ENCODE measurements around the gene SCIN. TPM values are rescaled to one million over a fixed set of nuclear protein-coding genes. Genes with fewer than 3 reads are reported as not detected.

Gene SCIN
- polyA plus RNA-seq, 1 donor (not counting 4 experiments of a cell fraction or from before 2014, with no cell fraction given) = not detected

DNA sequence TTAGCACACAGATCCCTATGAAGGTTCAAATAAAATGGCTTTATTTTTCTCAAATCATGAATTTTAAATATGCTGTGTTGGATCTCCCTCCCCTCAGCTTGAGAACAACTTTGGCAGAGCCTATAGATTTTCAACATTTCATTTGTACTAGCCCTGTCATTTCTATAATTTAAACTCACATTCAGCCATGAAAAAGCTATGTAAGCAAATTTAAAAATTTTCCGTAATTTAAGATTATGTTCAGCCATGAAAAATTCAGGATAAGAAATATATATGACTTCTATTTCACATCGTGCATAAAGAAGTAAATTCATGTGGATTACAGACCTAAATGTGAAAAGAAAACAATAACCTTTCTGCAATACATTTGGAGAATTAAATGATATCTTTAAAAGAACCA is 36.5 kb upstream of the SCIN start:
- DNase-seq (ENCODE audit: low read depth, low spot score) = no peak
- no peaks in the 10 kb centered on the region for H3K27me3 ChIP-seq (ENCODE audit: control insufficient read depth, extremely low read depth, insufficient read depth, low read length)
- H3K36me3 ChIP-seq (ENCODE audit: control insufficient read depth in 2 of 2, extremely low read depth in 1 of 2, insufficient read depth in 2 of 2, low read length in 2 of 2) = no peaks in the 10 kb centered on the region
- FAIRE-seq = no peak
- TF ChIP-seq, protein P1, sequence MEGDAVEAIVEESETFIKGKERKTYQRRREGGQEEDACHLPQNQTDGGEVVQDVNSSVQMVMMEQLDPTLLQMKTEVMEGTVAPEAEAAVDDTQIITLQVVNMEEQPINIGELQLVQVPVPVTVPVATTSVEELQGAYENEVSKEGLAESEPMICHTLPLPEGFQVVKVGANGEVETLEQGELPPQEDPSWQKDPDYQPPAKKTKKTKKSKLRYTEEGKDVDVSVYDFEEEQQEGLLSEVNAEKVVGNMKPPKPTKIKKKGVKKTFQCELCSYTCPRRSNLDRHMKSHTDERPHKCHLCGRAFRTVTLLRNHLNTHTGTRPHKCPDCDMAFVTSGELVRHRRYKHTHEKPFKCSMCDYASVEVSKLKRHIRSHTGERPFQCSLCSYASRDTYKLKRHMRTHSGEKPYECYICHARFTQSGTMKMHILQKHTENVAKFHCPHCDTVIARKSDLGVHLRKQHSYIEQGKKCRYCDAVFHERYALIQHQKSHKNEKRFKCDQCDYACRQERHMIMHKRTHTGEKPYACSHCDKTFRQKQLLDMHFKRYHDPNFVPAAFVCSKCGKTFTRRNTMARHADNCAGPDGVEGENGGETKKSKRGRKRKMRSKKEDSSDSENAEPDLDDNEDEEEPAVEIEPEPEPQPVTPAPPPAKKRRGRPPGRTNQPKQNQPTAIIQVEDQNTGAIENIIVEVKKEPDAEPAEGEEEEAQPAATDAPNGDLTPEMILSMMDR (optimal IDR thresholded peaks at IDR 0.05 in 1 of 3, IDR thresholded peaks at IDR 0.05 in 1 of 3, conservative IDR thresholded peaks at IDR 0.05 in 1 of 3; ENCODE audit: extremely low read depth in 1 of 3, insufficient read depth in 2 of 3, low read length in 3 of 3) = no peak
- TF ChIP-seq EZH2 (IDR thresholded peaks at IDR 0.05; ENCODE audit: low read length) = no peak
- no peaks in the 10 kb centered on the region for H3K4me1 ChIP-seq (ENCODE audit: control insufficient read depth, extremely low read depth, insufficient read depth, low read length)
- H3K4me2 ChIP-seq (ENCODE audit: control insufficient read depth, extremely low read depth, insufficient read depth, low read depth, low read length) = no peak overlapping the region
- dilution Hi-C loops (cut with MboI; ENCODE audit: extremely low pct_ligation_motif_present, low sequenced_read_pairs) = no loop called here
- no peaks in the 10 kb centered on the region for H3K9me3 ChIP-seq (ENCODE audit: control insufficient read depth, low read depth, low read length)
- H3K79me2 ChIP-seq (ENCODE audit: control insufficient read depth, insufficient read depth, low read length) = no peaks in the 10 kb centered on the region
- no peaks in the 10 kb centered on the region for H3K9me1 ChIP-seq (ENCODE audit: control insufficient read depth, extremely low read depth, insufficient read depth, low read length)
- H3K4me3 ChIP-seq (ENCODE audit: control insufficient read depth in 2 of 3, extremely low read depth in 1 of 3, insufficient read depth in 2 of 3, low read depth in 1 of 3, low read length in 3 of 3) = no peak overlapping the region
- H3K9ac ChIP-seq (ENCODE audit: control insufficient read depth, extremely low read depth, insufficient read depth, low read length) = no peak overlapping the region
- H4K20me1 ChIP-seq (ENCODE audit: control insufficient read depth, extremely low read depth, insufficient read depth, low read length) = no peaks in the 10 kb centered on the region
- H2AFZ ChIP-seq (ENCODE audit: control insufficient read depth, low read length) = no peak overlapping the region
- H3K27ac ChIP-seq (ENCODE audit: control insufficient read depth, insufficient read depth, low read length) = no peak overlapping the region

DNA sequence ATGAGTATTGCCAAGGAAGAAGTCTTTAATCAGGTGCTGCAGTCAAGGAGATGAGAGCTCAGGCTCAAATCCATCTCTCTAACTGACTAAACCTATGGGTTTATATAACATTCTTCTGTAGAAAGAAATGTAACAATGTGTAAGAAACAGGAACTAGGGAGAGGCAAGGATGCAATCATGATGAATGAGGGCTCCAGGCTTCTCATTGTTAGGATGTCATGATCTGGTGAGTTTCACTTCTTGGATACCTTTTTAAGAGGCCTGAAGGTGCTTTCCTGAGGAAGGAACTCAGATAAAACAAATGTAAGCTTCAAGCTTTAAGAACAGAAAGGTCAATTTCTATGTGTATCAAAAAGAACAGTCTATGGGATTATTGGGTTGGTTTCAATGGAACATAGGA is 30.8 kb upstream of the SCIN start:
- H3K4me3 ChIP-seq (ENCODE audit: control insufficient read depth in 2 of 3, extremely low read depth in 1 of 3, insufficient read depth in 2 of 3, low read depth in 1 of 3, low read length in 3 of 3) = no peak overlapping the region
- FAIRE-seq = no peak

More for the DNA sequence above, 30.8 kb upstream of the SCIN start:
- Histone ChIP-seq H2AFZ (ENCODE audit: control insufficient read depth, low read length) (no peak overlapping the region), H3K79me2 (ENCODE audit: control insufficient read depth, insufficient read depth, low read length) (no peaks in the 10 kb centered on the region), H3K9me1 (ENCODE audit: control insufficient read depth, extremely low read depth, insufficient read depth, low read length) (no peaks in the 10 kb centered on the region), H3K36me3 (ENCODE audit: control insufficient read depth in 2 of 2, extremely low read depth in 1 of 2, insufficient read depth in 2 of 2, low read length in 2 of 2) (no peaks in the 10 kb centered on the region), H3K4me2 (ENCODE audit: control insufficient read depth, extremely low read depth, insufficient read depth, low read depth, low read length) (no peak overlapping the region), H3K27ac (ENCODE audit: control insufficient read depth, insufficient read depth, low read length) (no peak overlapping the region), H3K9me3 (ENCODE audit: control insufficient read depth, low read depth, low read length) (no peaks in the 10 kb centered on the region), H3K27me3 (ENCODE audit: control insufficient read depth, extremely low read depth, insufficient read depth, low read length) (no peaks in the 10 kb centered on the region), H3K9ac (ENCODE audit: control insufficient read depth, extremely low read depth, insufficient read depth, low read length) (no peak overlapping the region), H4K20me1 (ENCODE audit: control insufficient read depth, extremely low read depth, insufficient read depth, low read length) (no peaks in the 10 kb centered on the region), H3K4me1 (ENCODE audit: control insufficient read depth, extremely low read depth, insufficient read depth, low read length) (peaks cover 4% of the 10 kb centered on the region)
- no peak for DNase-seq (ENCODE audit: low read depth, low spot score)
- dilution Hi-C loops (cut with MboI; ENCODE audit: extremely low pct_ligation_motif_present, low sequenced_read_pairs) = no loop called here
- TF ChIP-seq EZH2 (IDR thresholded peaks at IDR 0.05; ENCODE audit: low read length) = no peak
- TF ChIP-seq, protein P1 (optimal IDR thresholded peaks at IDR 0.05 in 1 of 3, IDR thresholded peaks at IDR 0.05 in 1 of 3, conservative IDR thresholded peaks at IDR 0.05 in 1 of 3; ENCODE audit: extremely low read depth in 1 of 3, insufficient read depth in 2 of 3, low read length in 3 of 3) = no peak
